A549 (cell line): ENCODE results near the gene RPL32. TPM values are rescaled to one million over a fixed set of nuclear protein-coding genes. Genes with fewer than 3 reads are reported as not detected.
A peak's percentile ranks its signal among the peaks of the same experiment; 100 is the strongest.

Experiments
- ATAC-seq, 2 experiments: fragments of 200-7000 bp in 1 of 2; fragments of >200 bp in 1 of 2; cut with Nextera tagmentation in 1 of 2; cut with Tn5 transposase in 1 of 2; 3 replicates each; pipeline versions ENCODE4 v1.8.0 to v1.9.1; 2018 to 2020; ENCODE audit warnings: mild to moderate bottlenecking in 1 of 2, moderate library complexity in 1 of 2
- CTCF ChIA-PET: fragments of 300-600 bp; sonication (Branson Sonifier 250); formaldehyde crosslinking; extraction: SDS; loops from one replicate; lab custom pipeline; 2021; ENCODE audit warnings: antibody characterized with exemption, inconsistent platforms; lab: Yijun Ruan, JAX
- POLR2A ChIA-PET: fragments of 350-600 bp; formaldehyde crosslinking; extraction: SDS; loops from one replicate; lab custom pipeline; 2021; ENCODE audit warnings: antibody characterized with exemption, inconsistent platforms; lab: Yijun Ruan, JAX
- DNase-seq, 2 experiments: peaks; one replicate each; pipeline versions ENCODE4 v3.0.0 to v3.0.0-alpha.2; 2011 to 2016; ENCODE audit warnings: low read depth in 1 of 2, low spot score in 1 of 2
- FAIRE-seq: peaks from 2 replicates; lab custom pipeline; 2011; peaks lifted over from hg19 to GRCh38; lab: Jason Lieb, UNC
- H3K27ac ChIP-seq, 2 experiments: fragments of >200 bp; sonication (Bioruptor Twin); formaldehyde crosslinking; 3 replicates each; pipeline ENCODE4 v1.5.1; 2016 to 2017
- H3K4me1 ChIP-seq: fragments of >200 bp; sonication (Bioruptor Twin); formaldehyde crosslinking; 3 replicates; pipeline ENCODE4 v1.6.1; 2016
- H3K4me2 ChIP-seq: fragments of >200 bp; sonication (Bioruptor Twin); formaldehyde crosslinking; 3 replicates; pipeline ENCODE4 v1.6.1; 2016
- H3K4me3 ChIP-seq: fragments of >200 bp; sonication (Bioruptor Twin); formaldehyde crosslinking; 3 replicates; pipeline ENCODE4 v1.5.1; 2016
- H3K9me3 ChIP-seq: fragments of >200 bp; sonication (Bioruptor Twin); formaldehyde crosslinking; 3 replicates; pipeline ENCODE4 v1.6.1; 2016
- ATOH8 ChIP-seq: fragments of 250-450 bp; sonication (Bioruptor Pico); IDR thresholded peaks from 2 replicates; pipeline ENCODE4 v1.5.0; 2020; ENCODE audit warnings: low read depth, mild to moderate bottlenecking, moderate library complexity
- BCL3 ChIP-seq: fragments of >200 bp; sonication (Bioruptor Twin); formaldehyde crosslinking; IDR thresholded peaks from 3 replicates; pipeline ENCODE4 v1.6.1; 2016
- BHLHE40 ChIP-seq: IDR thresholded peaks from 2 replicates; pipeline ENCODE4 v1.6.1; 2012; ENCODE audit warnings: low read depth, low read length, inconsistent platforms
- CBX2 ChIP-seq: fragments of 200-600 bp; sonication (generic); IDR thresholded peaks from 2 replicates; pipeline ENCODE4 v1.6.1; 2016; ENCODE audit warnings: low read depth, mild to moderate bottlenecking, borderline replicate concordance
- EHF ChIP-seq: fragments of 250-450 bp; sonication (Bioruptor Pico); IDR thresholded peaks from 2 replicates; pipeline ENCODE4 v1.5.0; 2020; ENCODE audit warnings: mild to moderate bottlenecking
- EHMT2 ChIP-seq: fragments of 200-600 bp; sonication (generic); IDR thresholded peaks from 2 replicates; pipeline ENCODE4 v1.6.1; 2016; ENCODE audit warnings: antibody characterized with exemption, low read depth, mild to moderate bottlenecking, moderate library complexity
- FOSB ChIP-seq: fragments of 250-450 bp; sonication (Bioruptor Pico); IDR thresholded peaks from 2 replicates; pipeline ENCODE4 v1.5.0; 2020; ENCODE audit warnings: mild to moderate bottlenecking, moderate library complexity
- FOXS1 ChIP-seq: fragments of 250-450 bp; sonication (Bioruptor Pico); IDR thresholded peaks from 2 replicates; pipeline ENCODE4 v1.5.0; 2020; ENCODE audit warnings: mild to moderate bottlenecking, moderate library complexity
- HOXA7 ChIP-seq: fragments of 250-450 bp; sonication (Bioruptor Pico); IDR thresholded peaks from 2 replicates; pipeline ENCODE4 v1.5.0; 2020; ENCODE audit warnings: mild to moderate bottlenecking, moderate library complexity
- HOXB13 ChIP-seq: fragments of 250-450 bp; sonication (Bioruptor Pico); IDR thresholded peaks from 2 replicates; pipeline ENCODE4 v1.5.0; 2020; ENCODE audit warnings: low read depth, mild to moderate bottlenecking, moderate library complexity
- JUNB ChIP-seq: fragments of >200 bp; sonication (Bioruptor Twin); formaldehyde crosslinking; IDR thresholded peaks from 2 replicates; pipeline ENCODE4 v1.6.1; 2016
- MAZ ChIP-seq: fragments of 150-350 bp; IDR thresholded peaks from 2 replicates; pipeline ENCODE4 v1.6.1; 2014; ENCODE audit warnings: antibody characterized with exemption, low read depth, low read length, borderline replicate concordance
- NFE2L2 ChIP-seq: fragments of 150-350 bp; conservative IDR thresholded peaks from 2 replicates; pipeline ENCODE4 v1.6.1; 2014; ENCODE audit warnings: low read length
- PBX3 ChIP-seq: IDR thresholded peaks from 2 replicates; pipeline ENCODE4 v1.6.1; 2012
- POLR2AphosphoS2 ChIP-seq: conservative IDR thresholded peaks from 2 replicates; pipeline ENCODE4 v1.6.1; 2012; ENCODE audit warnings: low read length, improper control_type of control experiment, inconsistent platforms
- RARB ChIP-seq: fragments of 250-450 bp; sonication (Bioruptor Pico); IDR thresholded peaks from 2 replicates; pipeline ENCODE4 v1.8.0; 2021; ENCODE audit warnings: mild to moderate bottlenecking, moderate library complexity
- RCOR1 ChIP-seq: fragments of 150-350 bp; IDR thresholded peaks from 2 replicates; pipeline ENCODE4 v1.6.1; 2014; ENCODE audit warnings: antibody characterized with exemption, low read length, low read depth
- REST ChIP-seq: fragments of 200-600 bp; sonication (generic); IDR thresholded peaks from 2 replicates; pipeline ENCODE4 v1.6.1; 2016; ENCODE audit warnings: antibody characterized with exemption, mild to moderate bottlenecking, moderate library complexity
- RFX5 ChIP-seq: fragments of 450-650 bp; IDR thresholded peaks from 2 replicates; pipeline ENCODE4 v1.7.1; 2014; ENCODE audit warnings: antibody characterized with exemption, mild to moderate bottlenecking, moderate library complexity
- SMC3 ChIP-seq: fragments of >200 bp; sonication (Bioruptor Twin); formaldehyde crosslinking; IDR thresholded peaks from 3 replicates; pipeline ENCODE4 v1.6.1; 2018; ENCODE audit warnings: inconsistent platforms
- TFCP2L1 ChIP-seq: fragments of 250-450 bp; sonication (Bioruptor Pico); IDR thresholded peaks from 2 replicates; pipeline ENCODE4 v1.5.0; 2021; ENCODE audit warnings: mild to moderate bottlenecking
- TP53 ChIP-seq: fragments of 250-450 bp; sonication (Bioruptor Pico); IDR thresholded peaks from 2 replicates; pipeline ENCODE4 v1.5.0; 2021; ENCODE audit warnings: mild to moderate bottlenecking, moderate library complexity
- ZSCAN20 ChIP-seq: fragments of 250-450 bp; sonication (Bioruptor Pico); IDR thresholded peaks from 2 replicates; pipeline ENCODE4 v1.8.0; 2022; ENCODE audit warnings: mild to moderate bottlenecking, moderate library complexity
- WGBS: methylation state at CpG from one replicate; pipeline ENCODE4 v1.1.6; 2017; ENCODE audit errors: missing lambda C conversion rate; 5-methylcytosine and 5-hydroxymethylcytosine counted together
- polyA plus RNA-seq, 4 experiments: library from polyadenylated mRNA; depleted of rRNA in 3 of 4; stranded (reverse); fragments of >200 nt; fragmentation: RNase III in 1 of 4; extraction: RNeasy Plus Mini Kit Qiagen cat#74134 plus additional on column Dnase treatment in 1 of 4; gene quantifications; 2 replicates in 3 of 4; 3 replicates in 1 of 4; pipeline ENCODE4 v1.2.3, GENCODE V29; 2011 to 2017
- TF ChIP-seq, protein P1 (sequence below): fragments of 150-350 bp; IDR thresholded peaks from 2 replicates; pipeline ENCODE4 v1.6.1; 2014; ENCODE audit warnings: low read depth, mild to moderate bottlenecking, low read length

Gene RPL32
- polyA plus RNA-seq, 2 of the 4 experiments (the other 2 are of a cell fraction) = 2,144 to 2,852 TPM

DNA sequence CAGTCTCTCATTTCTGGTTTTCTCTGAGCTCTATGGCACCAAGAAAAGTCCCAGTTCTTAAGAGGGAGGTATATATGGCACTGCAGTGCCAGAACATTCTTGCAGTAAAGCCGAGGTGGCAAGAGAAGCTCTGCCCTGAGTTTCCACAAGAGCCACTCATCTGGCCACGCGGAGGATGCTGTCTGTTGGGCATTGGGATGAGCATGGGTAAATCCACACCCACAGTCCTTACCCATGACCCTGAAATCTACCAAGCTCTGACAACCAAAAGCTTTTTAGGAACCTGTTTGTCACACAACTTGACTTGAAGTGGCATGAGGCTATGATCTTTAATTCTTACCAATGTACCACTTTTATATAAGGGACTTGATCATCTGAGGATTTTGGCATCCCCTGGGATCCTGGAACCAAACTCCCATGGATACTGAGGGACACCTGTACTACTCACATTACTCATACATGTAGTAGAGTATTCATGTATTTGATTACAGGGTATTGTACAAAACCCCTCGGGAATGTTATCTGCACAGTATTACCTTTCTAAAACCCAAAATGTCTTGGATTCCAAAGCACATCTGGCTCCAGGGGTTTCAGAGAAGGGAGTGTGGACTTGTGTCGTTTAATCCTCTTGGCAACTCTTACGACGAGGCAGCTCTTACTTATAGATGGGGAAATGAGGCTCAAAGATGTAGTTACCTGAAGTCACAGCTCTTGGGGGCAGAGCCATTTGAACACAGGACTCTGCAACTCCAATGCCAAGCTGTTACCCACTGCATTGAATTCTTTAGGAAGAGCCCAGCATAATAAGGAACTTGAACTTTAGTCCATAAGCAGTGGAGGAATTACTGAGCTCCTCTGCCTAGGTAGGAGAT, 8.8 kb downstream of the RPL32 start:
- DNase-seq (no peak), ATAC-seq (no peak; a peak in 2 of 6 replicates), FAIRE-seq (no peak)
- peaks cover 33% of the 10 kb centered on the region for H3K4me1 ChIP-seq
- ChIA-PET POLR2A (interaction anchor here (0.5 to 2.4 kb wide), 6 partner anchors 9 to 466 kb away, joined by 4 to 20 read pairs (median 5); partner anchors contain the start of gene RPL32), CTCF (interaction anchor here (1.3 to 5.5 kb wide), 5 partner anchors 9 to 59 kb away, joined by 3 to 47 read pairs (median 9); partner anchors contain the start of gene RPL32)
- no peak overlapping the region for H3K4me3 ChIP-seq
- 86% methylated on average over 7 of the region's 7 CpGs for WGBS
- TF ChIP-seq RARB (CRISPR knock-in tag) = peak; percentile 65; the same call in 1 of the 2 replicates
- TF ChIP-seq CBX2 = no peak
- no peak for TF ChIP-seq HOXB13 (CRISPR knock-in tag)
- TF ChIP-seq, protein P1, sequence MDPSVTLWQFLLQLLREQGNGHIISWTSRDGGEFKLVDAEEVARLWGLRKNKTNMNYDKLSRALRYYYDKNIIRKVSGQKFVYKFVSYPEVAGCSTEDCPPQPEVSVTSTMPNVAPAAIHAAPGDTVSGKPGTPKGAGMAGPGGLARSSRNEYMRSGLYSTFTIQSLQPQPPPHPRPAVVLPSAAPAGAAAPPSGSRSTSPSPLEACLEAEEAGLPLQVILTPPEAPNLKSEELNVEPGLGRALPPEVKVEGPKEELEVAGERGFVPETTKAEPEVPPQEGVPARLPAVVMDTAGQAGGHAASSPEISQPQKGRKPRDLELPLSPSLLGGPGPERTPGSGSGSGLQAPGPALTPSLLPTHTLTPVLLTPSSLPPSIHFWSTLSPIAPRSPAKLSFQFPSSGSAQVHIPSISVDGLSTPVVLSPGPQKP = no peak
- no peak for TF ChIP-seq EHMT2
- TF ChIP-seq JUNB = no peak
- TF ChIP-seq FOSB = peak; percentile 80; the same call in 1 of the 2 replicates
- TF ChIP-seq HOXA7 (CRISPR knock-in tag) = peak; percentile 82
- TF ChIP-seq TFCP2L1 (CRISPR knock-in tag) = peak; percentile 57; the same call in 1 of the 2 replicates
- TF ChIP-seq FOXS1 (CRISPR knock-in tag) = no peak
- TF ChIP-seq POLR2AphosphoS2 = peak; percentile 39
- TF ChIP-seq ZSCAN20 (CRISPR knock-in tag) = no peak
- TF ChIP-seq SMC3 = no peak
- no peak for TF ChIP-seq ATOH8 (CRISPR knock-in tag)
- no peak for TF ChIP-seq TP53
- TF ChIP-seq EHF (CRISPR knock-in tag) = no peak
- no peak overlapping the region for H3K27ac ChIP-seq
- H3K9me3 ChIP-seq = no peaks in the 10 kb centered on the region
- H3K4me2 ChIP-seq = no peak overlapping the region

GRCh38 chr3:12831301-12831866, 10.0 kb downstream of the RPL32 start:
- WGBS = 87% methylated on average over 5 of the region's 5 CpGs
- no peak overlapping the region for H3K4me3 ChIP-seq
- H3K4me2 ChIP-seq = no peak overlapping the region
- DNase-seq (no peak), FAIRE-seq (no peak), ATAC-seq (peak; percentile 12 to 32; a peak in 4 of 6 replicates)
- H3K4me1 ChIP-seq = peaks cover 24% of the 10 kb centered on the region
- ChIA-PET POLR2A (interaction anchor here (1.7 kb wide), 1 partner anchor 10 kb away, joined by 12 read pairs; the partner anchor contains the start of gene RPL32), CTCF (interaction anchor here (1.4 to 5.5 kb wide), 7 partner anchors 8 to 60 kb away, joined by 4 to 47 read pairs (median 9); partner anchors contain the start of gene RPL32)
- H3K9me3 ChIP-seq = no peaks in the 10 kb centered on the region
- H3K27ac ChIP-seq = no peak overlapping the region
- TF ChIP-seq MAZ (no peak), REST (no peak), RARB (CRISPR knock-in tag) (no peak), POLR2AphosphoS2 (no peak), NFE2L2 (no peak), RCOR1 (no peak), PBX3 (no peak), ZSCAN20 (CRISPR knock-in tag) (no peak), JUNB (no peak), FOSB (0 out of 2 replicates have a peak, but pooled peaks have one; percentile 22), EHF (CRISPR knock-in tag) (no peak), CBX2 (no peak), BCL3 (no peak), TP53 (0 out of 2 replicates have a peak, but pooled peaks have one; percentile 13), BHLHE40 (no peak), RFX5 (no peak)
